HG03066 (cell line): ENCODE measurements around the gene RBM34.
"Not testable (repeated sequence)": the region's sequence is repeated elsewhere in the genome, so short reads cannot be mapped to it uniquely, and the experiment has no call there.

Source experiments
- ATAC-seq: cut with Tn5 transposase; IDR thresholded peaks from one replicate; pipeline ENCODE4 v1.9.1; 2021; ENCODE audit warnings: low read depth; ENCODE audit not compliant: unreplicated experiment

The RBM34 gene

GRCh38 chr1:235160957-235161684 lies at the start of gene RBM34:
TSS of gene RBM34 (minus strand) at chr1:235161250. CDS start at chr1:235161226, 24 bp downstream.
- peak; percentile 79 for ATAC-seq

GRCh38 chr1:235207209-235207565 lies 46.1 kb upstream of the RBM34 start:
- ATAC-seq: no peak

GRCh38 chr1:235206533-235207208 lies 45.6 kb upstream of the RBM34 start:
- ATAC-seq: no peak

- no peak for ATAC-seq
These were observed 44.6 kb upstream of the RBM34 start for GRCh38 chr1:235205687-235206086.

GRCh38 chr1:235203428-235203827 lies 42.4 kb upstream of the RBM34 start:
- ATAC-seq: no peak

- ATAC-seq: not testable (repeated sequence)
These were observed 41.4 kb upstream of the RBM34 start for GRCh38 chr1:235202447-235202846.

- ATAC-seq: no peak
These were observed 38.4 kb upstream of the RBM34 start for GRCh38 chr1:235199441-235199840.

- no peak for ATAC-seq
These were observed 29.4 kb upstream of the RBM34 start for GRCh38 chr1:235190431-235190830.

- no peak for ATAC-seq
These were observed 26.3 kb upstream of the RBM34 start for GRCh38 chr1:235187316-235187715.

GRCh38 chr1:235181561-235182245 lies 20.7 kb upstream of the RBM34 start:
- ATAC-seq: no peak

- no peak for ATAC-seq
These were observed 19.9 kb upstream of the RBM34 start for GRCh38 chr1:235180916-235181460.

GRCh38 chr1:235176486-235176885 lies 15.4 kb upstream of the RBM34 start:
- ATAC-seq: no peak

GRCh38 chr1:235169986-235170385 lies 8.9 kb upstream of the RBM34 start:
- no peak for ATAC-seq

- ATAC-seq: no peak
These were observed 7.3 kb upstream of the RBM34 start for GRCh38 chr1:235168375-235168774.

- ATAC-seq: no peak
These were observed 756 bp upstream of the RBM34 start for GRCh38 chr1:235161685-235162327.

- peak; percentile 43 for ATAC-seq
These were observed 580 bp downstream of the RBM34 start for GRCh38 chr1:235160383-235160956.

GRCh38 chr1:235159930-235160329 lies 1.1 kb downstream of the RBM34 start:
- ATAC-seq: not testable (repeated sequence)

GRCh38 chr1:235159284-235159683 lies 1.8 kb downstream of the RBM34 start:
- ATAC-seq: not testable (repeated sequence)

- ATAC-seq: no peak
These were observed 2.4 kb downstream of the RBM34 start for GRCh38 chr1:235158680-235159079.

GRCh38 chr1:235157150-235157549 lies 3.9 kb downstream of the RBM34 start:
- ATAC-seq: no peak
